ENCODE measurements around the gene NTSR2.

- TF ChIP-seq POLR2AphosphoS5 (IDR thresholded peaks at IDR 0.05; ENCODE audit: borderline replicate concordance, low read depth, low read length), result no peak
- no peak for TF ChIP-seq EZH2 (IDR thresholded peaks at IDR 0.05)
These were observed 7.1 kb downstream of the NTSR2 start for GRCh38 chr2:11662882-11663281.
